ENCODE results near the gene COL8A1. TPM values are rescaled to one million over a fixed set of nuclear protein-coding genes. Genes with fewer than 3 reads are reported as not detected.

COL8A1 gene
- total and polyA plus RNA-seq, 7 experiments from 2014 or later: 0.13 to 0.24 (median 0.14) TPM; not detected in 3

- Histone ChIP-seq H3K4me3 (ENCODE audit: low read length) (no peak overlapping the region), H3K36me3 (ENCODE audit: control insufficient read depth in 2 of 3, insufficient read depth in 3 of 3, low read length in 3 of 3) (no peaks in the 10 kb centered on the region), H3K9me3 (ENCODE audit: control insufficient read depth in 2 of 3, low read length in 3 of 3) (no peaks in the 10 kb centered on the region), H3K27me3 (ENCODE audit: control insufficient read depth in 2 of 2, insufficient read depth in 2 of 2, low read length in 2 of 2) (no peaks in the 10 kb centered on the region), H3K27ac (ENCODE audit: low read depth, low read length) (no peak overlapping the region), H3K4me1 (ENCODE audit: control insufficient read depth in 2 of 2, insufficient read depth in 2 of 2, low read length in 2 of 2) (no peaks in the 10 kb centered on the region)
- ChIA-PET POLR2A (no interaction called here), CTCF (no interaction called here)
- intact Hi-C loops (cut with micrococcal nuclease): loop anchor here in 1 of 2 donors (1.0 kb wide), 1 partner anchor 109 kb away; no protein-coding TSS in a partner anchor
- Mint-ChIP-seq H3K27ac (no peak overlapping the region), H3K27me3 (peaks cover 21 to 49% (median 37%) of the 10 kb centered on the region in 5 donors), H3K9me3 (peaks cover 0 to 6% (median 0%) of the 10 kb centered on the region in 11 donors), H3K4me1 (no peaks in the 10 kb centered on the region), H3K36me3 (no peaks in the 10 kb centered on the region), H3K4me3 (no peak overlapping the region)
- DNase-seq (no peak), ATAC-seq (no peak)
Observed at GRCh38 chr3:99644746-99645145, 6.4 kb downstream of the COL8A1 start.

- Histone ChIP-seq H3K4me1 (ENCODE audit: control insufficient read depth in 2 of 2, insufficient read depth in 2 of 2, low read length in 2 of 2) (no peaks in the 10 kb centered on the region), H3K27me3 (ENCODE audit: control insufficient read depth in 2 of 2, insufficient read depth in 2 of 2, low read length in 2 of 2) (no peaks in the 10 kb centered on the region), H3K36me3 (ENCODE audit: control insufficient read depth in 2 of 3, insufficient read depth in 3 of 3, low read length in 3 of 3) (no peaks in the 10 kb centered on the region), H3K9me3 (ENCODE audit: control insufficient read depth in 2 of 3, low read length in 3 of 3) (no peaks in the 10 kb centered on the region), H3K27ac (ENCODE audit: low read depth, low read length) (no peak overlapping the region), H3K4me3 (ENCODE audit: low read length) (no peak overlapping the region)
- ATAC-seq (no peak), DNase-seq (no peak)
- intact Hi-C loops (cut with micrococcal nuclease): loop anchor here in 1 of 2 donors (1.0 kb wide), 1 partner anchor 108 kb away; no protein-coding TSS in a partner anchor
- Mint-ChIP-seq H3K27me3 (peaks cover 13 to 46% (median 34%) of the 10 kb centered on the region in 5 donors), H3K27ac (no peak overlapping the region), H3K9me3 (peaks cover 0 to 6% (median 0%) of the 10 kb centered on the region in 11 donors), H3K36me3 (no peaks in the 10 kb centered on the region), H3K4me1 (no peaks in the 10 kb centered on the region), H3K4me3 (no peak overlapping the region)
- ChIA-PET POLR2A (no interaction called here), CTCF (no interaction called here)
Observed at GRCh38 chr3:99645277-99646106, 7.1 kb downstream of the COL8A1 start.

GRCh38 chr3:99646107-99646435 lies 7.7 kb downstream of the COL8A1 start:
- Histone ChIP-seq H3K27me3 (ENCODE audit: control insufficient read depth in 2 of 2, insufficient read depth in 2 of 2, low read length in 2 of 2) (no peaks in the 10 kb centered on the region), H3K9me3 (ENCODE audit: control insufficient read depth in 2 of 3, low read length in 3 of 3) (no peaks in the 10 kb centered on the region), H3K27ac (ENCODE audit: low read depth, low read length) (no peak overlapping the region), H3K4me1 (ENCODE audit: control insufficient read depth in 2 of 2, insufficient read depth in 2 of 2, low read length in 2 of 2) (no peaks in the 10 kb centered on the region), H3K36me3 (ENCODE audit: control insufficient read depth in 2 of 3, insufficient read depth in 3 of 3, low read length in 3 of 3) (no peaks in the 10 kb centered on the region), H3K4me3 (ENCODE audit: low read length) (no peak overlapping the region)
- Mint-ChIP-seq H3K4me1 (no peaks in the 10 kb centered on the region), H3K36me3 (no peaks in the 10 kb centered on the region), H3K9me3 (peaks cover 0 to 6% (median 0%) of the 10 kb centered on the region in 11 donors), H3K4me3 (no peak overlapping the region), H3K27me3 (peaks cover 11 to 41% (median 29%) of the 10 kb centered on the region in 5 donors), H3K27ac (no peak overlapping the region)
- DNase-seq (no peak), ATAC-seq (no peak)
- intact Hi-C loops (cut with micrococcal nuclease): no loop called here
- CTCF ChIA-PET: no interaction called here
- POLR2A ChIA-PET: no interaction called here

GRCh38 chr3:99647081-99647480 lies 8.7 kb downstream of the COL8A1 start:
- Mint-ChIP-seq H3K4me1 (no peaks in the 10 kb centered on the region), H3K36me3 (no peaks in the 10 kb centered on the region), H3K27me3 (peaks cover 6 to 30% (median 20%) of the 10 kb centered on the region in 5 donors), H3K4me3 (no peak overlapping the region), H3K9me3 (peaks cover 0 to 6% (median 0%) of the 10 kb centered on the region in 11 donors), H3K27ac (no peak overlapping the region)
- DNase-seq: no peak
- ChIA-PET CTCF (no interaction called here), POLR2A (no interaction called here)
- Histone ChIP-seq H3K9me3 (ENCODE audit: control insufficient read depth in 2 of 3, low read length in 3 of 3) (no peaks in the 10 kb centered on the region), H3K27ac (ENCODE audit: low read depth, low read length) (no peak overlapping the region), H3K36me3 (ENCODE audit: control insufficient read depth in 2 of 3, insufficient read depth in 3 of 3, low read length in 3 of 3) (no peaks in the 10 kb centered on the region), H3K4me3 (ENCODE audit: low read length) (no peak overlapping the region), H3K27me3 (ENCODE audit: control insufficient read depth in 2 of 2, insufficient read depth in 2 of 2, low read length in 2 of 2) (no peaks in the 10 kb centered on the region), H3K4me1 (ENCODE audit: control insufficient read depth in 2 of 2, insufficient read depth in 2 of 2, low read length in 2 of 2) (no peaks in the 10 kb centered on the region)
- ATAC-seq: no peak
- intact Hi-C loops (cut with micrococcal nuclease): no loop called here

- no peaks in the 10 kb centered on the region for H3K36me3 Mint-ChIP-seq
- peaks cover 0 to 6% (median 0%) of the 10 kb centered on the region in 11 donors for H3K9me3 Mint-ChIP-seq
- no peak overlapping the region for H3K4me3 Mint-ChIP-seq
- ChIA-PET CTCF (no interaction called here), POLR2A (no interaction called here)
- no peak overlapping the region for H3K27ac Mint-ChIP-seq
- no peak for DNase-seq
- peaks cover 3 to 23% (median 16%) of the 10 kb centered on the region in 5 donors for H3K27me3 Mint-ChIP-seq
- no peak overlapping the region for H3K4me3 ChIP-seq (ENCODE audit: low read length)
- ATAC-seq: no peak
- H3K9me3 ChIP-seq (ENCODE audit: control insufficient read depth in 2 of 3, low read length in 3 of 3): no peaks in the 10 kb centered on the region
- H3K4me1 Mint-ChIP-seq: no peaks in the 10 kb centered on the region
- no peaks in the 10 kb centered on the region for H3K4me1 ChIP-seq (ENCODE audit: control insufficient read depth in 2 of 2, insufficient read depth in 2 of 2, low read length in 2 of 2)
- H3K36me3 ChIP-seq (ENCODE audit: control insufficient read depth in 2 of 3, insufficient read depth in 3 of 3, low read length in 3 of 3): no peaks in the 10 kb centered on the region
- H3K27me3 ChIP-seq (ENCODE audit: control insufficient read depth in 2 of 2, insufficient read depth in 2 of 2, low read length in 2 of 2): no peaks in the 10 kb centered on the region
- intact Hi-C loops (cut with micrococcal nuclease): no loop called here
- no peak overlapping the region for H3K27ac ChIP-seq (ENCODE audit: low read depth, low read length)
Observed at GRCh38 chr3:99648101-99648500, 9.7 kb downstream of the COL8A1 start.

GRCh38 chr3:99648516-99648915 lies 10.1 kb downstream of the COL8A1 start:
- no peak for DNase-seq
- POLR2A ChIA-PET: no interaction called here
- Histone ChIP-seq H3K9me3 (ENCODE audit: control insufficient read depth in 2 of 3, low read length in 3 of 3) (no peaks in the 10 kb centered on the region), H3K36me3 (ENCODE audit: control insufficient read depth in 2 of 3, insufficient read depth in 3 of 3, low read length in 3 of 3) (no peaks in the 10 kb centered on the region), H3K27me3 (ENCODE audit: control insufficient read depth in 2 of 2, insufficient read depth in 2 of 2, low read length in 2 of 2) (no peaks in the 10 kb centered on the region), H3K4me3 (ENCODE audit: low read length) (no peak overlapping the region), H3K27ac (ENCODE audit: low read depth, low read length) (no peak overlapping the region), H3K4me1 (ENCODE audit: control insufficient read depth in 2 of 2, insufficient read depth in 2 of 2, low read length in 2 of 2) (no peaks in the 10 kb centered on the region)
- peaks cover 0 to 6% (median 0%) of the 10 kb centered on the region in 11 donors for H3K9me3 Mint-ChIP-seq
- no peak overlapping the region for H3K27ac Mint-ChIP-seq
- no peaks in the 10 kb centered on the region for H3K4me1 Mint-ChIP-seq
- CTCF ChIA-PET: no interaction called here
- ATAC-seq: no peak
- peaks cover 3 to 23% (median 15%) of the 10 kb centered on the region in 5 donors for H3K27me3 Mint-ChIP-seq
- H3K36me3 Mint-ChIP-seq: no peaks in the 10 kb centered on the region
- intact Hi-C loops (cut with micrococcal nuclease): no loop called here
- no peak overlapping the region for H3K4me3 Mint-ChIP-seq

- intact Hi-C loops (cut with micrococcal nuclease): no loop called here
- no peak overlapping the region for H3K4me3 Mint-ChIP-seq
- H3K4me1 Mint-ChIP-seq: no peaks in the 10 kb centered on the region
- peaks cover 0 to 13% (median 5%) of the 10 kb centered on the region in 5 donors for H3K27me3 Mint-ChIP-seq
- DNase-seq (no peak), ATAC-seq (no peak)
- no peak overlapping the region for H3K27ac Mint-ChIP-seq
- CTCF ChIA-PET: no interaction called here
- no peaks in the 10 kb centered on the region for H3K4me1 ChIP-seq (ENCODE audit: control insufficient read depth in 2 of 2, insufficient read depth in 2 of 2, low read length in 2 of 2)
- POLR2A ChIA-PET: no interaction called here
- H3K27ac ChIP-seq (ENCODE audit: low read depth, low read length): no peak overlapping the region
- H3K9me3 Mint-ChIP-seq: peaks cover 0 to 3% (median 0%) of the 10 kb centered on the region in 11 donors
- no peaks in the 10 kb centered on the region for H3K36me3 ChIP-seq (ENCODE audit: control insufficient read depth in 2 of 3, insufficient read depth in 3 of 3, low read length in 3 of 3)
- no peaks in the 10 kb centered on the region for H3K9me3 ChIP-seq (ENCODE audit: control insufficient read depth in 2 of 3, low read length in 3 of 3)
- H3K27me3 ChIP-seq (ENCODE audit: control insufficient read depth in 2 of 2, insufficient read depth in 2 of 2, low read length in 2 of 2): no peaks in the 10 kb centered on the region
- no peak overlapping the region for H3K4me3 ChIP-seq (ENCODE audit: low read length)
- H3K36me3 Mint-ChIP-seq: no peaks in the 10 kb centered on the region
Observed at GRCh38 chr3:99651531-99651930, 13.1 kb downstream of the COL8A1 start.
